Endothelial cell of hepatic sinusoid (primary cell): ENCODE results near the gene COG2.
"Not testable (repeated sequence)": the region's sequence is repeated elsewhere in the genome, so short reads cannot be mapped to it uniquely, and the experiment has no call there.

Source experiments
- in situ Hi-C: cut with HindIII; loops from 2 replicates; pipeline ENCODE4 v1.10.0; 2017; ENCODE audit warnings: low sequenced_read_pairs

COG2 gene

GRCh38 chr1:230642263-230642959 is at the start of gene COG2:
TSS of gene COG2 (plus strand) at chr1:230642481. CDS start at chr1:230642607, 126 bp downstream.
- in situ Hi-C loops, result no loop called here

DNA sequence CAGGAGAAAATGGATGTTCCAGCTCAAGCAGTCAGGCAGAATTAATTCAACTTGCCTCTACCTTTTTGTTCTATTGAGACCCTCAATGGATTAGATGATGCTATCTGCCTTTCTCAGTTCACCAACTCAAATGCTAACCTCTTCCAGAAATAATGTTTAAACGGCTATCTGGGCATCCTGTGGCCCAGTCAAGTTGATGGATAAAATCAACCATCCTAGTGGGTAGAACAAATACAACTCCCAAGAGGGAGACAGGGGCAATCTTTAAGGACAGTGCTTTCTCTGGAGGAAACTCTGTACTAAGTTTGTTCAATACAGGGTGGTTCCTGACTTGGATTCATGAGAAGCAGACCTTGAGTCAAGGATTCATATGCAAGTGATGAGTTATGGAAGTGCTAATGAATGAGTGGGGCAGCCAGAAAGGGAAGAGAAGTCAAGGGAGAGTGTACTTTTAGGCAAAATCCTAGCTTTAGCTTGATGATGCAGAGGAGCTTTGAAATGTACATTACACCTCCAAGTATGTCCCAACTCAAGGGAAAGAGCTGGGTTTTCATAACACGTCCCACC is 49.4 kb upstream of the COG2 start:
- in situ Hi-C loops, result no loop called here

GRCh38 chr1:230594214-230594773 is 48.0 kb upstream of the COG2 start:
- in situ Hi-C loops, result no loop called here

DNA sequence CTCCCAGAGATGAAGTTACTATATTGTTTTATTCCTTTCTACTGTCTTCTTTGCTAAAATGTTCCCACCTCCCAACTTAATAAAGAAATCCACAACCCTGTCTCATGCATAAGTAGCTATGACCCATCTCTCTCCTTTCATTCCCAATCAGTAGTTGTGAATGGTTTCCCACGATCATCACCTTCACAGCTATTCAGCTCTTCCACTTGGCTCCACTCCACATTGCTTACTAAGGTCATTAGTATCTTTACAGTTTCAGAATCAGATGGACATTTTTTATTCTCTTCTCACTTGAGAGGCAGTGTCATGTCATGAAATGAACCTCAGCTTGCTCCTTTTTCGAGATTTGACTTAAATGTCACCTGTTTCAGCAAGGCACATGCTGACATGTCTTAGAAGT is 47.1 kb upstream of the COG2 start:
- in situ Hi-C loops, result no loop called here

GRCh38 chr1:230596306-230596705 is 46.0 kb upstream of the COG2 start:
- in situ Hi-C loops, result no loop called here

DNA sequence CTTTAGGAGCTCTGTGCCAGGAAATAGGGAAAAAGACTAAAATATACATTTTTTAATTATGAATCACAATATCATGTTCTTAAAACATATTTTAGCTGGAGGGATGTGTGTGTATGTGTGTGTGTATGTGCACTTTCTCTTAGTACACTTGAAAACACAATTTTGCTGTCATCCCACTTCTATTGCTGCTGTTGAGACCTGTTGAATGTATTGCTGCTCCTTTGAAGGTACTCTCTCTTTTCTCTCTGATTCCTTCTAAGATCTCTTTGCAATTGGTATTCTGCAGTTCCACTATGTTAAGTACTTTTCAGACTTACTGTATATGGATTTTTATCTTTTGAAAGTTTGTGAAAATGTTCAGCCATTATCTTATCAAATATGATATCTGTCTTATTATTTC is 43.5 kb upstream of the COG2 start:
- in situ Hi-C loops, result no loop called here

GRCh38 chr1:230599926-230600656 is 42.2 kb upstream of the COG2 start:
- in situ Hi-C loops, result no loop called here

DNA sequence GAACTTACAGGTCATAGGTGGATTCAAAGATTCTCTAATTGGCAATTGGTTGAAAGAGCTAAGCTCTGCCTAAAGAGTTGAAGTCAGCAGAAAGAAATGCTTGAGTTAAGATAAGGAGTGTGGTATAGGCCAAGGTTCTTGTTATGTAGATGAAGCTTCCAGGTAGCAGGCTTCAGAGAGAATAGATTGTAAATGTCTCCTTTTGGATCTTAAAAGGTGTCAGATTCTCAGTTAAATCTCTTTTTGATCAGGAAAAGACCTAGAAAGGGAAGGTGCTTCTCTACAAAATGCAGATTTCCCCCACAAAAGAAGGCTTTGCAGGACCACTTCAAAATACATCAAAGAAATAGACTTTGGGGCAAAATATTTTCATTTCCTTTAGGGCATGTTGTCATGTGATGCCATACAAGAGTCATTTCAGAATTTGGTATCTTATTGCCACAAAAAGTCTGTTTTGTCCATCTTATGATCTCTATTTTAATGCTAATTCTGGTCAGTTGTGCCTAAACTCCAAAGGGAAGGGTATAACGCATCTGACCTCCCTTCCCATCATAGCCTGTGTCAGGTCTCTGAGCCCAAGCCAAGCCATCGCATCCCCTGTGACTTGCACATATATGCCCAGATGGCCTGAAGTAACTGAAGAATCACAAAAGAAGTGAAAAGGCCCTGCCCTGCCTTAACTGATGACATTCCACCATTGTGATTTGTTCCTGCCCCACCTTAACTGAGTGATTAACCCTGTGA is 41.5 kb upstream of the COG2 start:
- in situ Hi-C loops, result not testable (repeated sequence)

- in situ Hi-C loops, result no loop called here
These were observed 33.1 kb upstream of the COG2 start for GRCh38 chr1:230609208-230609607.

GRCh38 chr1:230610589-230610988 is 31.7 kb upstream of the COG2 start:
- in situ Hi-C loops, result no loop called here

- in situ Hi-C loops, result no loop called here
These were observed 31.0 kb upstream of the COG2 start for GRCh38 chr1:230611128-230611877.

DNA sequence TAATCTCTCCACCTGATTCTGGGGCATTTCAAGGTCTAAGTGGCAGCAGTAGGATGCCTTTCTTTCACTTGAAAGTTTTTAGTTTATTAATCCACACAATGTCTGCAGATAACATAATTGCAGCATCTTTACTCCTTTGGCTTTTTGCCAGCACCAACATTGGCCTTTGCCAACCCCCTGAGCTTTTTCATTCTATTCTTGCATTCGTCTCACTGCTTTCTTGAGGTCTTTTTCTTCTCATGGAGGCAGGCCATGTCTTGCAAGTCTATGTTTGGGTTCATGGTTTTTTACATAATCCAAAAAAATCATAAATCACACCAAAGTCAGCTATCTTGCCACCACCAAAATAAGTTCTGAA is 30.4 kb upstream of the COG2 start:
- in situ Hi-C loops, result no loop called here

GRCh38 chr1:230612651-230613050 is 29.6 kb upstream of the COG2 start:
- in situ Hi-C loops, result no loop called here

DNA sequence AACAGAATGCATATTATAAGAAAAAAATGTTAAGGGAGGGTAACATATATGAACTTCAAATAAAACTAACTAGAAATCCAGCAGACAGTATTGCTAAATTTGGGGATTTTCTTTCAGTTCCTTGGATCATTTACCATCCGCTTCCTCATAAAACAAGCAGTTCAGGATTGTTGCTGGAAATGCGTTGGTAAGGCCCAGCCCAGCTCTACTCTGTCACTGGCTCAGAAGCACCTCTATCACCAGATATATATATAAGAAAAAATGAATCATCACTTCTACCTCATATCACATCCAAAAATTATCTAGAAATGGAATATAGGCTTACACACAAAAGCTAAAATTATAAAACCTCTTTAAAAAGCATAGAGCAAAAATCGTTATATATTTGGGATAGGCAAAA is 28.2 kb upstream of the COG2 start:
- in situ Hi-C loops, result no loop called here

- in situ Hi-C loops, result no loop called here
These were observed 23.7 kb upstream of the COG2 start for GRCh38 chr1:230618537-230618936.

DNA sequence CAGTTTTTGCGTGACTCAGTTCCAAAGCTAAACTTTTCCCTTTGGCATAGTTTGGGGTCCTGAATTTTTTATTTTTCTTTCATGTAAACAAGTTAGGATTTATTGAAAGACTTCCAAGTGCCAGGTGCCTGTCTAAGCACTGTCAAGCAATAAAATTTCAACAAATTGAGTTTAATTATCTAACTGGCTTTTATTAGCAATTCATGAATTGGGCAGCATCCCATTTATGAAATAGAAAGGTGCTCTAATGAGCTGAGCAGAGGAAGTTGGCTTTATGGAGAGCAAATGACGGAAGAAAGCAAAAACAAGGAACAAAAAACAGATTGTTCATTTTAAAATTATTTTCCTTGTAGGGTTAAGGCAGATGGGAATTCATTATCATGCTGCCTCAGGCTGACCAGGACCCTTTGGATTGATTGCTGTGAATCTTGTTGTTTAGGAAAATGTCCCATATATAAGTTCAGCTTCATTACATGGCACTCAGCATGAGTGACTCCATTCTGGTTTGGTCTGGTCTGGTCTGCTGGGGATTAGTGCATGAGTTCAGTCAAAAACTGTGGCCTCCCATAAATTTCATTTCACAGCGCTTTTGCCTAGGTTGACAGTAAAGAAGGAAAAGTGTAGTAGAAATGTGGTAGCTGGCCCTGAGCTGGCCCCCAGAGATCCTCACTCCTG is 21.5 kb upstream of the COG2 start:
- in situ Hi-C loops, result no loop called here

GRCh38 chr1:230621324-230622030 is 20.8 kb upstream of the COG2 start:
- in situ Hi-C loops, result no loop called here

DNA sequence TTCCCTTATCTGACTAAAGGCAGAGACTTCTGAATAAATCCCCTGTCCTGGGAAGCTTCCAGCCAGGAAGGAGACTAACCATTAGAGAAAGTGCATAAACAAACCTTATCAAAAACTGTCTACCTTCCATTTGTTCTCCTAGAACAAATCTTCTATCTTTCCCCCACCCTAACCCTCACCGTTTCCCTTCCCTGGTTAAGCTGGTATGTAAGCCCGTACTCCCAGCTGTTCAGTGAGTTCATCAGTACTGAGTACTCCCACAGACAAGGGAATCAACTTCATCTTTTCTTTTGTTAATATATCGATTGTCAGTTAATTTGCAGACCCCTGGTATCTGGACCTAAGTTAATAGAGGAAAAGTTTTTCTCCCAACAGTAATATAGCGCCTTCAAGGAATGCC is 20.1 kb upstream of the COG2 start:
- in situ Hi-C loops, result no loop called here

GRCh38 chr1:230624097-230624713 is 18.1 kb upstream of the COG2 start:
- in situ Hi-C loops, result no loop called here
